ENCODE data around the gene CEP290.

DNA sequence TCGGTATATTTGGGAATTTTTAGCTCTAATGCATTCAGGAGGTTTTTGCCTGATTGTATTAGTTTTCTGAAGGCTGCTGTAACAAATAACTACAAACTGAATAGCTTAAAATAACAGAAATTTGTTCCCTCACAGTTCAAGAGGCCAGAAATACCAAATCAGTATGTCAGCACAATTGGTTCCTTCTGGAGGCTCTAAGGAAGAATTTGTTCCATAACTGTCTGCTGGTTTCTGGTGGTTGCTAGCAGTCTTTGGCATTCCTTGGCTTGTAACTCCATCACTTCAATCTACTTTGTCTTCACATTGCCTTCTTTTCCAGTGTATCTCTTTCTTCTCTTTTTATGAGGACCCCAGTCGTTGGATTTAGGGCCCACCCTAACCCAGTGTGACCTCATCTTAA lies 21.5 kb upstream of the CEP290 start:
- TF ChIP-seq, protein P1, sequence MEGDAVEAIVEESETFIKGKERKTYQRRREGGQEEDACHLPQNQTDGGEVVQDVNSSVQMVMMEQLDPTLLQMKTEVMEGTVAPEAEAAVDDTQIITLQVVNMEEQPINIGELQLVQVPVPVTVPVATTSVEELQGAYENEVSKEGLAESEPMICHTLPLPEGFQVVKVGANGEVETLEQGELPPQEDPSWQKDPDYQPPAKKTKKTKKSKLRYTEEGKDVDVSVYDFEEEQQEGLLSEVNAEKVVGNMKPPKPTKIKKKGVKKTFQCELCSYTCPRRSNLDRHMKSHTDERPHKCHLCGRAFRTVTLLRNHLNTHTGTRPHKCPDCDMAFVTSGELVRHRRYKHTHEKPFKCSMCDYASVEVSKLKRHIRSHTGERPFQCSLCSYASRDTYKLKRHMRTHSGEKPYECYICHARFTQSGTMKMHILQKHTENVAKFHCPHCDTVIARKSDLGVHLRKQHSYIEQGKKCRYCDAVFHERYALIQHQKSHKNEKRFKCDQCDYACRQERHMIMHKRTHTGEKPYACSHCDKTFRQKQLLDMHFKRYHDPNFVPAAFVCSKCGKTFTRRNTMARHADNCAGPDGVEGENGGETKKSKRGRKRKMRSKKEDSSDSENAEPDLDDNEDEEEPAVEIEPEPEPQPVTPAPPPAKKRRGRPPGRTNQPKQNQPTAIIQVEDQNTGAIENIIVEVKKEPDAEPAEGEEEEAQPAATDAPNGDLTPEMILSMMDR (IDR thresholded peaks at IDR 0.05; ENCODE audit: insufficient read depth, low read length, poor library complexity, severe bottlenecking), result no peak
- TF ChIP-seq EZH2phosphoT487 (conservative IDR thresholded peaks at IDR 0.05; ENCODE audit: low read length), result no peak
